Cardiac muscle cell (in vitro differentiated cells and primary cell): ENCODE data around the gene AKT1. TPM values are rescaled to one million over a fixed set of nuclear protein-coding genes. Genes with fewer than 3 reads are reported as not detected.
"Not testable (repeated sequence)": the region's sequence is repeated elsewhere in the genome, so short reads cannot be mapped to it uniquely, and the experiment has no call there.

Source experiments
- DNase-seq, 2 donors: peaks; one replicate each; pipeline versions ENCODE4 v3.0.0 to v3.0.0-alpha.2; 2010 to 2017; ENCODE audit warnings: low read depth in 1 of 2, low spot score in 1 of 2
- H3K27ac ChIP-seq: fragments of 200-600 bp; sonication (generic); 2 replicates; pipeline ENCODE4 v1.5.1; 2016
- H3K27me3 ChIP-seq: fragments of 200-600 bp; sonication (generic); 2 replicates; pipeline ENCODE4 v1.6.0; 2016; ENCODE audit warnings: control low read depth
- H3K36me3 ChIP-seq: fragments of 200-600 bp; sonication (generic); 2 replicates; pipeline ENCODE4 v1.5.1; 2016; ENCODE audit warnings: control low read depth
- H3K4me1 ChIP-seq: fragments of 200-600 bp; sonication (generic); 2 replicates; pipeline ENCODE4 v1.8.1; 2017; ENCODE audit warnings: low read depth, mild to moderate bottlenecking, mixed run types
- H3K4me3 ChIP-seq: fragments of 200-600 bp; sonication (generic); 2 replicates; pipeline ENCODE4 v1.5.1; 2016; ENCODE audit warnings: mild to moderate bottlenecking
- H3K9me3 ChIP-seq: fragments of 200-600 bp; sonication (generic); 2 replicates; pipeline ENCODE4 v1.5.1; 2017; ENCODE audit warnings: low read depth, mild to moderate bottlenecking, control low read depth
- CTCF ChIP-seq: IDR thresholded peaks from 2 replicates; pipeline ENCODE4 v1.5.1; 2012; ENCODE audit warnings: low read depth, mild to moderate bottlenecking, low read length
- polyA plus RNA-seq: library from polyadenylated mRNA; unstranded; fragments of >200 nt; fragmentation: Nextera tagmentation; extraction: Ambion mirVana; gene quantifications from 2 replicates; pipeline ENCODE4 v1.2.1, GENCODE V29; 2016
- total RNA-seq: library from RNA; depleted of rRNA; stranded (reverse); fragments of >200 nt; gene quantifications from 2 replicates; pipeline ENCODE4 v1.2.3, GENCODE V29; 2016

The AKT1 gene
- total and polyA plus RNA-seq, 2 experiments from 2014 or later = 173 to 242 TPM

GRCh38 chr14:104731320-104732294 lies 63.9 kb downstream of the AKT1 start:
- TF ChIP-seq CTCF = peak; percentile 33
- Histone ChIP-seq H3K36me3 (no peaks in the 10 kb centered on the region), H3K4me3 (no peak overlapping the region), H3K27ac (no peak overlapping the region), H3K9me3 (no peaks in the 10 kb centered on the region), H3K27me3 (no peaks in the 10 kb centered on the region), H3K4me1 (no peaks in the 10 kb centered on the region)
- DNase-seq = peak in 1 of 2 donors; percentile 45

GRCh38 chr14:104730487-104730886 lies 65.1 kb downstream of the AKT1 start:
- TF ChIP-seq CTCF = no peak
- Histone ChIP-seq H3K4me1 (no peaks in the 10 kb centered on the region), H3K27me3 (no peaks in the 10 kb centered on the region), H3K36me3 (no peaks in the 10 kb centered on the region), H3K4me3 (no peak overlapping the region), H3K27ac (no peak overlapping the region), H3K9me3 (no peaks in the 10 kb centered on the region)
- no peak for DNase-seq

GRCh38 chr14:104729835-104730181 lies 65.7 kb downstream of the AKT1 start:
- Histone ChIP-seq H3K36me3 (no peaks in the 10 kb centered on the region), H3K9me3 (no peaks in the 10 kb centered on the region), H3K4me3 (no peak overlapping the region), H3K27ac (no peak overlapping the region), H3K27me3 (no peaks in the 10 kb centered on the region), H3K4me1 (no peaks in the 10 kb centered on the region)
- no peak for TF ChIP-seq CTCF
- no peak for DNase-seq

- H3K4me1 ChIP-seq, H3K36me3 ChIP-seq, H3K9me3 ChIP-seq, DNase-seq, H3K27ac ChIP-seq, H3K4me3 ChIP-seq, H3K27me3 ChIP-seq: not testable (repeated sequence)
These were observed 66.2 kb downstream of the AKT1 start for GRCh38 chr14:104729176-104729834.

- no peak overlapping the region for H3K27ac ChIP-seq
- DNase-seq = no peak
- H3K4me1 ChIP-seq = no peaks in the 10 kb centered on the region
- H3K27me3 ChIP-seq = no peaks in the 10 kb centered on the region
- H3K4me3 ChIP-seq = no peak overlapping the region
- no peaks in the 10 kb centered on the region for H3K9me3 ChIP-seq
- no peaks in the 10 kb centered on the region for H3K36me3 ChIP-seq
- no peak for TF ChIP-seq CTCF
These were observed 66.9 kb downstream of the AKT1 start for GRCh38 chr14:104728631-104729030.
